ENCODE measurements around the gene TPPP2. TPM values are rescaled to one million over a fixed set of nuclear protein-coding genes. Genes with fewer than 3 reads are reported as not detected.

The TPPP2 gene
- total and polyA plus RNA-seq, 9 donors = 0.62 to 2.5 (median 1.3) TPM; not detected in 1

DNA sequence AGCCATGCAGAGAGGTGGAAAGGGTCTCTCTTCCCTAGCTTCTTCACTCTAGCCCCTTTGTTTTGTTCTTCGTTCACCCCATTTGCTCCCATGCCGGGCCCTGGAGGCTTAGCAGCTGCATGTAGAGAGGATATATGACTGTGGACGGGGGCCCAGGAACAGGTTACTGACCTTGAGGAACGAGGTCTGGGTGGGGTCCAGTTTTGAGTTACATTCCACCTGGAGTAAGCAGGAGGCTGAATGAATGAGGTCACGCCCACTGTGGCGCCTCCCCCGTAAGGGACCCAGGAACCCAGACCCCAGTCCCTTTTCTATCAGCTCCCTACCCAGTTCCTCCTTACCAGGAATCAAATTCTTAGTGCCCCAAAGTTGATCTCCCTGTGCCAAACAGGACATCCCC lies 11.7 kb upstream of the TPPP2 start:
- TF ChIP-seq POLR2A (IDR thresholded peaks at IDR 0.05) (no peak), EP300 (IDR thresholded peaks at IDR 0.05) (no peak)
- TF ChIP-seq, protein P1, sequence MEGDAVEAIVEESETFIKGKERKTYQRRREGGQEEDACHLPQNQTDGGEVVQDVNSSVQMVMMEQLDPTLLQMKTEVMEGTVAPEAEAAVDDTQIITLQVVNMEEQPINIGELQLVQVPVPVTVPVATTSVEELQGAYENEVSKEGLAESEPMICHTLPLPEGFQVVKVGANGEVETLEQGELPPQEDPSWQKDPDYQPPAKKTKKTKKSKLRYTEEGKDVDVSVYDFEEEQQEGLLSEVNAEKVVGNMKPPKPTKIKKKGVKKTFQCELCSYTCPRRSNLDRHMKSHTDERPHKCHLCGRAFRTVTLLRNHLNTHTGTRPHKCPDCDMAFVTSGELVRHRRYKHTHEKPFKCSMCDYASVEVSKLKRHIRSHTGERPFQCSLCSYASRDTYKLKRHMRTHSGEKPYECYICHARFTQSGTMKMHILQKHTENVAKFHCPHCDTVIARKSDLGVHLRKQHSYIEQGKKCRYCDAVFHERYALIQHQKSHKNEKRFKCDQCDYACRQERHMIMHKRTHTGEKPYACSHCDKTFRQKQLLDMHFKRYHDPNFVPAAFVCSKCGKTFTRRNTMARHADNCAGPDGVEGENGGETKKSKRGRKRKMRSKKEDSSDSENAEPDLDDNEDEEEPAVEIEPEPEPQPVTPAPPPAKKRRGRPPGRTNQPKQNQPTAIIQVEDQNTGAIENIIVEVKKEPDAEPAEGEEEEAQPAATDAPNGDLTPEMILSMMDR (IDR thresholded peaks at IDR 0.05) = no peak
- Histone ChIP-seq H3K4me1 (ENCODE audit: insufficient read depth) (peaks cover 7% of the 10 kb centered on the region), H3K27ac (no peak overlapping the region), H3K27me3 (no peaks in the 10 kb centered on the region), H3K4me3 (no peak overlapping the region), H3K9me3 (no peaks in the 10 kb centered on the region), H3K36me3 (no peaks in the 10 kb centered on the region)
- intact Hi-C loops (cut with DNase I) = loop anchor here in 2 of 4 donors (5.0 to 10.0 kb wide), 2 partner anchors 74 to 87 kb away; partner anchors contain the start of gene TMEM253 (in 1 of the 2)
- 52 to 66% (median 58%) methylated on average over 7 of the region's 7 CpGs for WGBS, 3 donors
- DNase-seq = no peak

DNA sequence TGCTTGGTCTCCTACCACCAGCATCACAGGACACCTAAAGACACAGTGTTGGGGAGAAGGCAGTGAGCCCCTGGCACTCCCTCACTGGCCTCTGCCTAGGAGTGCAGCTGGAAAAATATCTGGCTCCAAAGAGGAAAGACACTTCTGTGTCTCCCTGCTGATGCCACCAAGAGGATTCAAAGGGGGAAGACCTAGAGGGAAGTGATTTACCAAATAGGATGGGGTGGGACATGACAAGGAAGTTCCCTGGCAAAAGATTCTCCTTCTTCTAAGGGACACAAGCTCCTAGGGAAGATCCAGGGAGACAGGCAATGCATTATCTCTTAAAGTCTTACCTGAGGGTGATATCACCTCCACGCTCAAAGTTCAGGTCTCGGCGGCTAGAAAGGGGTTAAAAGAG lies 11.2 kb upstream of the TPPP2 start:
- TF ChIP-seq, protein P1 (IDR thresholded peaks at IDR 0.05) = no peak
- TF ChIP-seq POLR2A (IDR thresholded peaks at IDR 0.05) (no peak), EP300 (IDR thresholded peaks at IDR 0.05) (no peak)
- DNase-seq = no peak
- Histone ChIP-seq H3K4me3 (no peak overlapping the region), H3K27ac (no peak overlapping the region), H3K36me3 (no peaks in the 10 kb centered on the region), H3K4me1 (ENCODE audit: insufficient read depth) (peaks cover 7% of the 10 kb centered on the region), H3K27me3 (no peaks in the 10 kb centered on the region), H3K9me3 (no peaks in the 10 kb centered on the region)
- intact Hi-C loops (cut with DNase I) = loop anchor here in 2 of 4 donors (5.0 to 10.0 kb wide), 2 partner anchors 74 to 86 kb away; partner anchors contain the start of gene TMEM253 (in 1 of the 2)
- WGBS, 3 donors = 76 to 90% (median 85%) methylated on average over 3 of the region's 3 CpGs

DNA sequence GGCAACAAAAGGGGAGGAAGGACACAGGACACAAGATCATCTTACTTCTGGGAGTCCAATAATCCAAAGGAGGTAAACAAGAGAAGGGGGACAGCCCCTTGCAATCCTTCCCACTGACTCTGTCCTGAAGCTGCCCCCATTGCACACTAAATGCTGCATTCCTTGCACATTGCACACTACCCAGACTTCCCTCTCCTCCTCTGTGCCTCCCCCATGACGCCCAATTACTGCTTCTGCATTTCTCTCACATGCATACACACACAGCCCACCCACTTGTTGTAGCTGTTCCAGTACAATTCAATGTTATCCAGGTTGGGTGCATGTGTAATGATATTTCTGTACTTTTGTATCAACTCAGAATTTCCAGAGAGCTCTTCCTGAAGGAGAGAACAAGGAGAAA lies 10.7 kb upstream of the TPPP2 start:
- Histone ChIP-seq H3K9me3 (no peaks in the 10 kb centered on the region), H3K4me3 (no peak overlapping the region), H3K27ac (no peak overlapping the region), H3K4me1 (ENCODE audit: insufficient read depth) (peaks cover 7% of the 10 kb centered on the region), H3K36me3 (no peaks in the 10 kb centered on the region), H3K27me3 (no peaks in the 10 kb centered on the region)
- intact Hi-C loops (cut with DNase I) = loop anchor here in 2 of 4 donors (5.0 to 10.0 kb wide), 2 partner anchors 73 to 85 kb away; partner anchors contain the start of gene TMEM253 (in 1 of the 2)
- no peak for TF ChIP-seq POLR2A (IDR thresholded peaks at IDR 0.05)
- TF ChIP-seq, protein P1 (IDR thresholded peaks at IDR 0.05) = no peak
- TF ChIP-seq EP300 (IDR thresholded peaks at IDR 0.05) = no peak
- WGBS, 3 donors = 44 to 67% (median 48%) methylated on average over 1 of the region's 1 CpG
- DNase-seq = no peak

DNA sequence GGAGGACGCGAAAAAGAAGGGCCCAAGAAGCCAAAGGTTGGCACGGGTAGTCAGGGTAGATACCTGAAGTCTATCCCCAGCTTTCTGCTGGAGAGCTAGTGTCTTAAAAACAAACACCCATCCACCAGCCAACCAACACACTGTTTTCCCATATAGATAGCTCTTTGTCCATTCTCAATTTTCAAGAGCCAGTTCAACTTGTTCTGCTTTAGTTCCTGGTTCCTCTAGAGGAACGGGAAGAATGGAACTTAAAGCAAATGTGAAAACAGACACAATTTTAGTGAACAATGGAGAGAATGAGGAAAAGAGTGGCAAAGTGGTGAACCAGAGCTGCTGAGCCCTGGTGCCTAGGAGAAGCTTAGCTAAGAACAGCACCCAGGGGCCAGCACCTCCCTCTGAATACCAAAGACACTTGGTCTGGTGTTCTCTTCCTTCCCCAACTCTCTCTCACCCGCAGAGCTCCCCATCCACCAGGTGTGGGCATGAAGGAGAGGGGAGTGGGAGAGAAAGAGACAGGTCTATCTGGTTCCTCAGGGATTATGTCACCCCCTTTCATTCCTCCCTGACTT lies 9.0 kb upstream of the TPPP2 start:
- Histone ChIP-seq H3K9me3 (no peaks in the 10 kb centered on the region), H3K36me3 (no peaks in the 10 kb centered on the region), H3K27me3 (no peaks in the 10 kb centered on the region), H3K27ac (no peak overlapping the region), H3K4me3 (no peak overlapping the region), H3K4me1 (ENCODE audit: insufficient read depth) (peaks cover 2% of the 10 kb centered on the region)
- TF ChIP-seq, protein P1 (IDR thresholded peaks at IDR 0.05) = no peak
- no peak for TF ChIP-seq POLR2A (IDR thresholded peaks at IDR 0.05)
- 76 to 83% (median 79%) methylated on average over 5 of the region's 5 CpGs for WGBS, 3 donors
- DNase-seq = no peak
- intact Hi-C loops (cut with DNase I) = loop anchor here in 3 of 4 donors (5.0 to 10.0 kb wide), 3 partner anchors 46 to 336 kb away; partner anchors contain the start of genes ANG (in 1 of the 3) and RNASE4 (in 1 of the 3)

Measured in ovary (tissue), 9 donors.